Type B pancreatic cell (in vitro differentiated cells): Measurements from ENCODE around the gene TMEFF2. TPM values are rescaled to one million over a fixed set of nuclear protein-coding genes. Genes with fewer than 3 reads are reported as not detected.

ENCODE experiments used
- DNase-seq: peaks from one replicate; pipeline ENCODE4 v3.0.0; 2021; ENCODE audit warnings: mixed read lengths; ENCODE audit not compliant: unreplicated experiment; ENCODE audit errors: extremely low spot score
- H3K27ac Mint-ChIP-seq: 2 replicates; pipeline ENCODE4 v1.8.0; 2021; ENCODE audit warnings: mild to moderate bottlenecking, mixed read lengths
- H3K27me3 Mint-ChIP-seq: 2 replicates; pipeline ENCODE4 v1.8.0; 2021; ENCODE audit warnings: mixed read lengths
- H3K36me3 Mint-ChIP-seq: 2 replicates; pipeline ENCODE4 v1.8.0; 2021; ENCODE audit warnings: mixed read lengths
- H3K4me1 Mint-ChIP-seq: one replicate; pipeline ENCODE4 v1.8.0; 2021; ENCODE audit warnings: mixed read lengths; ENCODE audit not compliant: unreplicated experiment
- H3K4me3 Mint-ChIP-seq: 2 replicates; pipeline ENCODE4 v1.8.0; 2021; ENCODE audit warnings: mild to moderate bottlenecking, mixed read lengths
- H3K9me3 Mint-ChIP-seq: 2 replicates; pipeline ENCODE4 v1.8.0; 2021; ENCODE audit warnings: mixed read lengths
- total RNA-seq: library from RNA; stranded (reverse); gene quantifications from 2 replicates; pipeline ENCODE4 v1.2.1, GENCODE V29; 2021; ENCODE audit warnings: low replicate concordance
- TF ChIP-seq, protein P1 (sequence below): fragments of 200-600 bp; sonication (generic); conservative IDR thresholded peaks from 2 replicates; pipeline ENCODE4 v1.5.0; 2021; ENCODE audit warnings: antibody characterized with exemption, mild to moderate bottlenecking

Gene TMEFF2
- total RNA-seq, 1 donor from 2014 or later = 10.7 TPM

- Mint-ChIP-seq H3K27me3 (no peaks in the 10 kb centered on the region), H3K4me1 (peaks cover 10% of the 10 kb centered on the region), H3K4me3 (no peak overlapping the region), H3K36me3 (no peaks in the 10 kb centered on the region), H3K27ac (no peak overlapping the region), H3K9me3 (no peaks in the 10 kb centered on the region)
- DNase-seq = no peak
- TF ChIP-seq, protein P1, sequence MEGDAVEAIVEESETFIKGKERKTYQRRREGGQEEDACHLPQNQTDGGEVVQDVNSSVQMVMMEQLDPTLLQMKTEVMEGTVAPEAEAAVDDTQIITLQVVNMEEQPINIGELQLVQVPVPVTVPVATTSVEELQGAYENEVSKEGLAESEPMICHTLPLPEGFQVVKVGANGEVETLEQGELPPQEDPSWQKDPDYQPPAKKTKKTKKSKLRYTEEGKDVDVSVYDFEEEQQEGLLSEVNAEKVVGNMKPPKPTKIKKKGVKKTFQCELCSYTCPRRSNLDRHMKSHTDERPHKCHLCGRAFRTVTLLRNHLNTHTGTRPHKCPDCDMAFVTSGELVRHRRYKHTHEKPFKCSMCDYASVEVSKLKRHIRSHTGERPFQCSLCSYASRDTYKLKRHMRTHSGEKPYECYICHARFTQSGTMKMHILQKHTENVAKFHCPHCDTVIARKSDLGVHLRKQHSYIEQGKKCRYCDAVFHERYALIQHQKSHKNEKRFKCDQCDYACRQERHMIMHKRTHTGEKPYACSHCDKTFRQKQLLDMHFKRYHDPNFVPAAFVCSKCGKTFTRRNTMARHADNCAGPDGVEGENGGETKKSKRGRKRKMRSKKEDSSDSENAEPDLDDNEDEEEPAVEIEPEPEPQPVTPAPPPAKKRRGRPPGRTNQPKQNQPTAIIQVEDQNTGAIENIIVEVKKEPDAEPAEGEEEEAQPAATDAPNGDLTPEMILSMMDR = no peak
Measured at GRCh38 chr2:192067631-192068030, 127.1 kb downstream of the TMEFF2 start.

DNA sequence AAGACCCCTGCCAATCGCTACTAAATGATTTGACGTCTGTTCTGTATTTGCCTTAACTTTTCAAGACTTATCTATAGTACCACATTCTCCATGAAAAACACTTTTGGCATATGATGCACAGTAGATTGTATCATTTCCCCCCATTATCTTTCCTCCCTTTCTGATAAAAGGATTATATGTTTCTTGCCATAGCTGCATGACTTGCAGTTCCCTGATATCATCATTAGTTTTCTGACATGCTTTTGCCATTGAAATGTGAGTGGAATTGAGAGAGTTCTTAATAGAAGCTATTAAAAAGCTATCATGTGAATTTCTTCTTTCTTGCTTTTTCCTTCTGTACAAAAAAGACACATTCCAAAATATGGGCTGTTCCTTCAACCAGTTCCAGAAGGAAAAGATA lies 130.3 kb downstream of the TMEFF2 start:
- Mint-ChIP-seq H3K27ac (no peak overlapping the region), H3K9me3 (no peaks in the 10 kb centered on the region), H3K4me3 (no peak overlapping the region), H3K4me1 (no peaks in the 10 kb centered on the region), H3K27me3 (no peaks in the 10 kb centered on the region), H3K36me3 (no peaks in the 10 kb centered on the region)
- TF ChIP-seq, protein P1 = no peak
- DNase-seq = no peak

GRCh38 chr2:192060161-192060560 lies 134.6 kb downstream of the TMEFF2 start:
- TF ChIP-seq, protein P1 = no peak
- DNase-seq = no peak
- H3K27ac Mint-ChIP-seq = no peak overlapping the region
- no peaks in the 10 kb centered on the region for H3K36me3 Mint-ChIP-seq
- H3K4me1 Mint-ChIP-seq = no peaks in the 10 kb centered on the region
- no peaks in the 10 kb centered on the region for H3K9me3 Mint-ChIP-seq
- H3K27me3 Mint-ChIP-seq = no peaks in the 10 kb centered on the region
- H3K4me3 Mint-ChIP-seq = no peak overlapping the region

- Mint-ChIP-seq H3K36me3 (no peaks in the 10 kb centered on the region), H3K4me3 (no peak overlapping the region), H3K9me3 (no peaks in the 10 kb centered on the region), H3K27me3 (no peaks in the 10 kb centered on the region), H3K4me1 (peaks cover 3% of the 10 kb centered on the region), H3K27ac (no peak overlapping the region)
- TF ChIP-seq, protein P1 = no peak
- DNase-seq = no peak
Measured at GRCh38 chr2:192059266-192059665, 135.5 kb downstream of the TMEFF2 start.

- DNase-seq = no peak
- Mint-ChIP-seq H3K4me1 (peaks cover 4% of the 10 kb centered on the region), H3K4me3 (no peak overlapping the region), H3K27me3 (no peaks in the 10 kb centered on the region), H3K27ac (no peak overlapping the region), H3K9me3 (no peaks in the 10 kb centered on the region), H3K36me3 (no peaks in the 10 kb centered on the region)
- TF ChIP-seq, protein P1 = no peak
Measured at GRCh38 chr2:192053921-192054320, 140.8 kb downstream of the TMEFF2 start.

GRCh38 chr2:192051533-192051932 lies 143.2 kb downstream of the TMEFF2 start:
- Mint-ChIP-seq H3K27ac (no peak overlapping the region), H3K4me1 (peaks cover 4% of the 10 kb centered on the region), H3K9me3 (no peaks in the 10 kb centered on the region), H3K4me3 (no peak overlapping the region), H3K36me3 (no peaks in the 10 kb centered on the region), H3K27me3 (no peaks in the 10 kb centered on the region)
- DNase-seq = no peak
- TF ChIP-seq, protein P1 = no peak
